ENCODE measurements around the gene LIMA1.

DNA sequence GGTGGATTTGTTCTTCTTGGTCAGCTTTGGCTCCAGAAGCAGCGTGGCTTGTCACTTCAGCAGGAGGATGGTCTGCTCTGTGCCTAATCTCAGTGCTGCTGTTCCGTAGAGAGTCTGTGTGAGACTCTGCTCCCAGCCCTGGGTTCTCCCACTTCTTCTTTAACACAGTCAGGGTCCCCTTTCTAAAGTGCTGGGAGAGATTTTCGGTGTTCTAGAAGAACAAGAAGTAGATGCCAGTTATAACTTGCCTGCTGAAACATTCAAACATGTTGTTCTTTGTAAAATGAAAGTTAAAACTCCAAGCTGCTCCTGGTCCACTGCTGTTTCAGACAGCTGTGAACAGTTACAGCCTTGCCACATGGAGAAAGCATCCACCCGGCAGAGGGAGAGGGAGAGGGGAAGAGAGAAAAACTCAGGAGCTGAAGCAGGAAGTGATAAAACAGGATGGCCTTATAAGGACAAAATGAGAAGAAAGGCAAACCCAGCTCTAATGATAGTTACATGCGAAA, 61.0 kb downstream of the LIMA1 start:
- peak; percentile 42 to 78 for TF ChIP-seq POLR2A (IDR thresholded peaks at IDR 0.05)
- TF ChIP-seq, protein P1, sequence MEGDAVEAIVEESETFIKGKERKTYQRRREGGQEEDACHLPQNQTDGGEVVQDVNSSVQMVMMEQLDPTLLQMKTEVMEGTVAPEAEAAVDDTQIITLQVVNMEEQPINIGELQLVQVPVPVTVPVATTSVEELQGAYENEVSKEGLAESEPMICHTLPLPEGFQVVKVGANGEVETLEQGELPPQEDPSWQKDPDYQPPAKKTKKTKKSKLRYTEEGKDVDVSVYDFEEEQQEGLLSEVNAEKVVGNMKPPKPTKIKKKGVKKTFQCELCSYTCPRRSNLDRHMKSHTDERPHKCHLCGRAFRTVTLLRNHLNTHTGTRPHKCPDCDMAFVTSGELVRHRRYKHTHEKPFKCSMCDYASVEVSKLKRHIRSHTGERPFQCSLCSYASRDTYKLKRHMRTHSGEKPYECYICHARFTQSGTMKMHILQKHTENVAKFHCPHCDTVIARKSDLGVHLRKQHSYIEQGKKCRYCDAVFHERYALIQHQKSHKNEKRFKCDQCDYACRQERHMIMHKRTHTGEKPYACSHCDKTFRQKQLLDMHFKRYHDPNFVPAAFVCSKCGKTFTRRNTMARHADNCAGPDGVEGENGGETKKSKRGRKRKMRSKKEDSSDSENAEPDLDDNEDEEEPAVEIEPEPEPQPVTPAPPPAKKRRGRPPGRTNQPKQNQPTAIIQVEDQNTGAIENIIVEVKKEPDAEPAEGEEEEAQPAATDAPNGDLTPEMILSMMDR (IDR thresholded peaks at IDR 0.05) = peak; percentile 21 to 52 (median 38)
